Superior temporal gyrus (tissue), 1 donor: Measurements from ENCODE around the gene AP3S2.
"Not testable (repeated sequence)": the region's sequence is repeated elsewhere in the genome, so short reads cannot be mapped to it uniquely, and the experiment has no call there.

Source experiments
- DNase-seq: peaks from one replicate; pipeline ENCODE4 v3.0.0-alpha.2; 2016; ENCODE audit errors: extremely low spot score

AP3S2 gene

DNA sequence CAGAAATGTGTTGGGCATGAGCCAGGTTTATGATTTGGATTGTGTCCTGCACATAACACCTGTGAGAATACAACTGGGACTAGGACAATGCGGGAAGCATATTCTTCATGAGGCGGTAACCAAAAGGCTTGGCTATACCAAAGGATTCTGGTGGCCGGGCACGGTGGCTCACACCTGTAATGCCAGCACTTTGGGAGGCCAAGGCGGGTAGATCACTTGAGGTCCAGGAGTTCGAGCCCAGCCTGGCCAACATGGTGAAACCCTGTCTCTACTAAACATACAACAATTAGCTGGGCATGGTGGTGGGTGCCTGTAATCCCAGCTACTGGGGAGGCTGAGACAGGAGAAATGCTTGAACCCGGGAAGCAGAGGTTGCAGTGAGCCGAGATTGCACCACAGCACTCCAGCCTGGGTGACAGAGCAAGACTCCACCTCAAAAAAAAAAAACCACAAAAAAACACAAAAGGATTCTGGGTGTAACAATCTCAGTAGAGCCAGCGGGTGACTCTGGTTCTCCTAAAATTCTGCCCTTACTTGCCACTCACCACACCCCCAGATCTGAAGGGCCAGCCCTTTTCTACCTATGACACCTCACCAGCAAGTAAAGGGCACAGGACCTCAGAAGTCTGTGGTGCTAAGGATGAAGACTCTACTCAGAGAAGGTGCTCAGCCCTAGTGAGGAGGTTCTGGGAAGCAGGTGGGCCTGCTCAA is 59.2 kb downstream of the AP3S2 start:
- DNase-seq, result not testable (repeated sequence)

DNA sequence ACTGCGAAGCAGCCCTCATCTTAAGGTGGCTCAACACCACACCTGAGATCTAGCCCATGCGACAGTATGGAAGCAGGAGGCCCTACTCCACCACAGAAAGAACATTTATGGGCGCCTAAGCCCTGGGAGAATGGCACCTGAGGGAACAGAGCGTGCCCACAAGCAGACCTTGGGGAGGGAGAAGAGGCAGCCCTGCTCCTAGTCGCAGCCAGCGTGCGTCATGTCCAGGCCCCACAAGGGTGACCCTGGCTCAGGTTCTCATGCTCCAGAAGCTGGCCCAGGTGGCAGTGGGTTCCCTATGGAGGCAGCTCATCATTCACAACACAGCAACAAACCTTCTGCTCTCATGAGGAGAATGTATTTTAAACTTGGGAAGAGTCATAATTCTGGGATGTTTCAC is 59.8 kb downstream of the AP3S2 start:
- DNase-seq, result no peak

DNA sequence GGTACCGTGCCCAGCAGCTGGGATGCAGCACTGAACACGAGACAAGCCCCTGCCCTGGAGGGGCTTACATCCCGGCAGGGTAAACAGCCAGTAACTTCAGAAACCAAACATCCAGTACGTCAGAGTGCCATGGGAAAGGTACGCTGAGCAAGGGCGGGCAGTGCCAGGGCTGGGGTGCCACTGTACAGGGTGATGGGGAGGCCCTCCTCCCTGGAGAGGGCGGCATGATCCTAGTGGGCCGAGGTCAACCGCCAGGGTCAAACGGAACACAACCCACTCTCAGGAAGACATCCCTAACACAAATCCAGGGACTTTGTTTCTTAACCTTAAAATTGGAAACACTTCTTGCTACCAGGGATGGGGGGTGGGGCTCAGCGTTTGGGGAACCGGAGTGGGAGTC is 63.2 kb downstream of the AP3S2 start:
- DNase-seq, result no peak

DNA sequence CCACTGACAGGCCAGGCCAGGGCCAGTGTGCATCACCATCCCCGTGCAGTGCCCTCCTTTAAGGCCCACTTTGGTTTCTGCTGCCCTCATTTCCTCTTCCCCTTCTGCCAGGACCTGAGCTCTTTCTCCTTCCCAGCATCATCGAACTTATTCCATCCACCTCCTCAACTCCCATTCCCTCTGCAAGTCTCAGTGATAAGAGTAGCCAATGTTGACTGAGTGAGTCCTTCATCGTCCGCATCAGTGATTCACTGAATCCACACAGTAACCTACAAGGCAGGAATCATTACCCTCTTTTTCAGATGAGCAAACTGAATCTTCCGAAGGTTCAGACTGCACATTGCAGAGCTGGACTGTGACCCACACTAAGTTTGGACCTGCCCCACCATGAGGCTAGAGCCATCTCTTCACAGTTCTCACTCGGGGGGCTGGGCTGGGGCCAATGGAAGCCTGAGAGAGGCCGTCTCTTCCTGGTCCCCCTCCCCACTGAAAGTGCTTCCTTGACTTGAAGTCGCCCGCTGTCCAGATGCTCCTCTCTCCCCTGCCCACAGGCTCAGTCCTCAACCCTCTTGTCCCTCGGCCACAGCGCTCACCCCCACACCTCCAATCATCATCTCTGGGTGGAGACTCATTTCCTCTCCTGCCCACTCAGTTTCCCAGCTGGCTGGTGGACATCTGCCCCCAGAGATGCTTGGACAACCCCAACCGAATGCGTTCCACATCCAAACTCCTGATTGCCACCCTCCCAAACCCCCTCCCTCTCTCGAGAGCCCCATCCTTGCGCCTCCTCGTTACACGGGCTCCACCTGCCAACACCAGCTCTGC is 64.0 kb downstream of the AP3S2 start:
- DNase-seq, result no peak

DNA sequence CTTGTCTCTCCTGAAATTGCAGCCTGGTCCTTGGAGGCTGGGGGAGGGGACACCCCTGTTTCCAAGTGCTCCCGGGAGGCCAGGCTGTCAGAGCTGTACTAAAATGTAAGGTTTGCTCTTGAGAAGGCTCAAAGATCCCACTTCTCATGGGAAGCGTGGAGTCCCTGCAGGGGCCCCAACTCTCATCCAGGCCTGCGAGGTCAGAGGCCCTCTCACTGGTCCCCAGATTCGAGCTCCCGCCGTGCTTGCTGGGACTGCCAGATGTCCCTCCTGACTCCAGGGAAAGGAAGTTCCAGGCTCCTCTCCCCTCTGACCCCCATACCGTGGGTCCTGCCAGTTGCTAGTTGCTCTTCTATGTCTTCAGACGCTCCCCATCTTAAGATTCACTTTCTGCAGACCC is 64.6 kb downstream of the AP3S2 start:
- DNase-seq, result no peak

DNA sequence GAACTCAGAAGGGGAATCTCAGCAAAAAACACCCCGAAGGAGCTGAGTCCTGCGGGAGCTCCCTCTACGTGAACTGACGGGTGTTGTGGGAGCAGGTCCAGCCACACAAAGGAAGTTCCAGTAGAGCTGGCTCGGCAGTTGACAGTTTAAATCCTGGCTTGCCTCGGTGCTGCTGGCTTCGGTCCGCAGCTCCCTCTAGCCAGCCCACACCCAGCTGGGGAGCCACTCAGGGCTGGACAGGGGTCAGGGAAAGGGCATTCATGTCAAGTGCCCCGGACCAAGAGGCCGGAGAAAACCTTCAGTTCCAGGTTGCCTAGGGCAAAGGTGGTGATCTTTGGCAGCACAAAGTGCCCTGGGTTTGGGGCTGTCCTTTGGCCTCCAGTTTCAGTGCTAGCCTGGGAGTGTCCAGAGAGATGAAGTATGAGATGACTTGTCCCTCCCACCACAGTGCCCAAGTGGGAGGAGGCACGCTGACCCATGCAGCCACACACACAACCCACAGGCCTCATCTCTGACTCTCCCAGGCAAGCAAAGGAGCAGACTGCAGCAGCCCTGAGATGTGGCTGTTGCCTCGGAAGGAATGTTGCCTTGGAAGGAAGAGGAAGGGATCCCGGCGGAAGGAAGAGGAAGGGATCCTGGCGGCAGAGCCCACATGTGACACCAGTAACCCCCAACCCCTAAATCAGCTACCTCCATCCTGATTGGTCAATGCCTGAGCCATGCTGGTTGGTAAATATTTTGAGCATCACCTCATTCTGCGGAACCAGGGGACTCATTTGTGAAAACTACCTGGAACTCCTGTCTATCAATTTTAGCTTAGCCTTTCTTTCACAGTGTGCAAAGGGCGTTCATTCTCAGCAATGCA is 65.3 kb downstream of the AP3S2 start:
- no peak for DNase-seq

DNA sequence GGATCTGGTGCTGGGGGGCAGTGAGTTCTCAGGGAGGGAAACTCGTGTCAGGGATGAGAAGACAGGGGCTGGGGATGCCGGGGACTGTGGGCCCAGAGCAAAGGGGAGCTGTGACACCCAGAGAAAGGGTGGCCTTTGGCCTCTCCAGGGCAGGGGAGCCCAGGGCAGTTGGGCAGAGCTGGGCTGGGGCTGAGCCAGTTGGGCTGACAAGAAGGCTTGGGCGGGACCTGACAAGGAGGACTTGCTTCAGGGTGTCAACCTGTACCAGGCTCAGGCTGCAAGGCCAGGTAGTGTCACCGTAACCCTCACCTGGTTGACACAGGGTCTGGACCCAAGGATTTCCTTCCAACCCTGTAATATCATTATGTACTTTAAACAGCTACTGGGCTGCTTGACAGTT is 66.0 kb downstream of the AP3S2 start:
- DNase-seq, result no peak

DNA sequence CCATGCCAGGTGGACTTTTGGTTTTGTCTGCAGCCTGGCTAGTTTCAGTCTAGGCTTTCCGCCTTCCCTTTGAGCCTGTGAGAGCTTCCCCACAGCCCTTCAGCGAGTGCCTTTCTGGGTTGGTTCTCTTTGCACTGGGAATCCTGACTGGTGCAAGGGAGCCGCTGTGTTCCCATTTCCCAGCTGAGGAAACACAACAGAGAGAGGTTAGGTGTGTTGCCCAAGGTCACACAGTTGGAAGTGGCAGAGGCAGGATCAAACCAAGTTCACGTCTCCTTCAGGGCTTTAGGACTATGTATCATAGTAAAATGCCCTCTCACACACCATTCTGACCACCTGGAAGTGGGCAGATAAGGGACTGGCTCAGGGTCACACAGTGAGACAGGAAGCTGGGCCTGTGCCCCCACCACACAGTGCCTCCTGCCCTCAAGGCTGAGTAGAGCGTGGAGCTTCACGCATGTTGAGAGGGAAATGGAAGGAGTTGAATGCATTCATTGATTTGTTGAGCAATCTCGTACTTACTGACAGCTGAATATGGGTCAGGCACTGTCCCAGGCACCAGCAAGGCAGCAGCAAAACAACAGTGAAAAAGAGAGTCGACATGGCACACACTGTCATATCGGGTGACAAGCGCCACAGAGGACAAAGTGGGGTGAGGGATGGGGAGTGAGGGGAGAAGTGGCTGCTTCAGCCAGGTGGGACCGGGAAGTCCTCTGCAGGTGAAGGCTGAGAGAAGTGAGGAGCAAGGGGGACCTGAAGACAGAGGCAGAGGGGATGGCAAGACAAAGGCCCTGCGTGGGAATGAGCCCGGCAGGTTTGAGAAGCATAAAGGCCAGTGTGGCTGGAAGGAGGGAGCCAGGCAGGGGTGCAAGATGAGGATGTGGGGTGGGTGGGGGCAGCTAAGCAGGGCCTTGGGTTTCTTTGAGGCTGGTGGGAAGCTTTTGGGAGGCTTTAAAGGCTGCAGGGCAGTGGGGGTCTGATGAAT is 66.8 kb downstream of the AP3S2 start:
- DNase-seq, result no peak

DNA sequence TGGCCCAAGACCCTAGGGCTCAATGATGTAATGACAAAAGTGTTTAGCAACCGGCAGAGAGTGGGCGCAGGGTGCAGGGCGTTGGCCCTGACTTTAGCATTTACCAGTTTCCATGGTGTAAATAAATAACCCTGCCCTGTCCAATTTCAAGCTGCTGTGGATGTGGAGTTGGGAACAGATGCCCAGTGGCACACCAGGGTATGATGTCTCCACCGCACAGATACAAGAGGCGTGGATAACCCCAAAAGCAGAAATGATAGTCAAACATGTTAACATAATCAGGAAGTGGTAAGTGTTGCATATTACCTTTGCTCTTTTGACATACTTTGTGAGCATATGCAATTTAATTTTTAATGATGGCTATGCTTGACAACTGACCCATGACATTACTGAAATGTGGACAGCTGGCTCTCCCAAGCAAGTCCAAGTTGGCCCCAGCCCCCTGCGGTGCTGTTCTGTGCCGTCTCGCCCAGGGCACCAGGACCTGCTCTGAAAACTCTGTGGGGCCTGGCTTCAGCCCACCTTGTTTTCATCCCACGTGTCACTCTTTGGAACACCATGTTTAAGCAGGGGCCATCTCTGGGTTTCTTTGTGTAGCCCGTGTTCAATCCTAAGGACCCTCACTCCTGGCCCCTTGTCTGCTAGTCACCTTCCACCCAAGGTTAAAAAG is 68.4 kb downstream of the AP3S2 start:
- DNase-seq, result no peak

DNA sequence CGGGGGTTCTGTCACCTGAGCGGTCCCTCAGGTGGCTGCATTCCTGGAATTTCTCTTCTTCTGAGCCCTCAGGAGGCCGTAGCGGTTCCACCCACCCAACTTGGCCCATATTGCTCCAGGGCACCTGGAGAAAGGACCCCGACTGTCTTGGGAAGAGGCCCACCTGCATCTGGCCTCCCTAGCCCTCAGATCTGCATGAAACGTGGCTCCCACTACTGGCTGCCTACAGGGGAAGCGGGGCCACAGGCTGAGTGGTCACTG is 69.3 kb downstream of the AP3S2 start:
- no peak for DNase-seq

DNA sequence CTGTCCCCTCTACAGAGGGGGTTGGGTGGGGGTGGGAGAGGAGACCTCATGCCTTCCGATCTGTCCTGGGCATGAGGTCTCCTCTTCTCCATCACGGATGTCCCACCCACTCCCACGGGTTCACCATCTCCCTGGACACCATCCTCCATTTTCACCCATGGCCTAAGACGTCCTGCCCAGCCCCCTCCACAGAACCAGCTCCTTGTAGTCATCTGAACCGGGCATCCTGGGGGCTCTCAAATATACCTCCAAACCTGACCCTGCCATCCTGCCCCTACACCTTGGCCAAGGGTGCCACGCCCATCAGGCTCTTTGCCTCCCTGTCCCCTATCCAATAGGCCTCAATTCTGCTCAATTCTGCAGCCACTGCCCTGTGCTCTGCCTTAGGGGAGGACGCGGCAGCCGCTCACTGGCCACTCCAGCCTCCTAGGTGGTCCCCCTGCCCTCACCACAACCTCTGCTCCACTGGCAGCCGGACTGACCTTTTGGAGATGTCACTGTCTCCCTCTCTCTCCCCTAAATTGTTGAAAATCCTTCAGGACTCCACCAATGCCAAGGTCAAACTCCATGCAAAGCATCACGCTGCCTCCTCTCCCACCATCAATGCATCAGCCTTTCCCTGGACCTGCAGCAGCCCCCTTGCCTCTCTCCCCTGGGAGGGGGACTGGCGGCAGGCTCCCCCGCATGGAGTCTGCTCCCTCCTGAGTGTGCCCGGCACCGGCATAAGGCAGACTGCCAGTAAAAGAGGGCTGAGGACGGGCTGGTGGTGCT is 69.8 kb downstream of the AP3S2 start:
- DNase-seq, result no peak

DNA sequence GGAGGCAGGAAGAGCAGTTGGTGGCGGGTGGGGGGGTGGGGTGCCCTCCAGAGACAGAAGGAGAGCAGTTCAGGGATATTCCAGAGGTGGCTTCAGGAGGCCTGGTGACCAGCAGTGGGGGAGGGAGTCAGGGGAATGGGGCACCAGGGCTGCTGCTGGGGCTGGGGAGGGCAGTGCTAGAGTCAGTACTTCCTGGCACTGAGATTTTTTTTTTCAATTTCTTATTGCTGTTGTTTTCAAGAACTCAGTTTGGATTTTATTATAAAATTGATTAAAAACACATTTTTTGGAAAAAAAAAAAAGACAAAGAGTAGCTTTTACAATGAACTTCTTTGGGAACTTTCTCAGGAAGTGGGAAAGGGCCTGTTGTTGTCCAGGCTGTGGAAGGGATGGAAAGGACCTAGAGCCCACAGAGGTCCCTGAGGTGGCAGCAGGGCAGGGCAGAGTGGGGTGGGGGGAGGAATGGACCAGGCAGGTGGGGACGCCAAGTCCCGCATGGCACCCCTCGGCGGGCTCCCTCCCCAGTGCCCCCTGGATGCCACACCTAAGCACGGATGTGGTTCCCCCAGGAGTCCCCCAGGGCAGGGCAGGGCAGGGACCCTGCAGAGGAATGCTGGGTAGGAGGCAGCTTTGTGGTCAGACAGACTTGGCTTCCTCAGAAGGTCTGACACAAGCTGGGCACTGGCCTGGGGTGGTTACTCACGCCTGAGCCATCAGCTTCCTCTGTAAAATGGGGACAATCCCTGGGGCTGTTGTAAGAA is 70.7 kb downstream of the AP3S2 start:
- DNase-seq, result no peak

DNA sequence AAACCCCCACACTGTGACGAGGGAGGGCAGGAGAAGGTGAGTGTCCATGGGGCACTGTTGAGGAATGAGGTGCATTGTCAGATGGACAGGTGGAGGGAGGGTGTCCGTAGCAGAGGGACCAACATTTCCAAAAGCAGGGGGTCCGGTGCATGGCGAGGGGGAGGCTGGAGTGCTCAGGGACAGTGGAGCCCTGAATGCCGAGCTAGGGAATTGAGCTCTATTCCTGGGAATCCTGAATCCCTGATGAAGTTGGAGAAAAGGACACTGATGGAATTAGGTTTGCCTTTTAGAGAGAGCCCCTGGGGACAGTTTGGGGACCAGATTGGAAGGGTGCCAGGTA is 71.2 kb downstream of the AP3S2 start:
- no peak for DNase-seq

DNA sequence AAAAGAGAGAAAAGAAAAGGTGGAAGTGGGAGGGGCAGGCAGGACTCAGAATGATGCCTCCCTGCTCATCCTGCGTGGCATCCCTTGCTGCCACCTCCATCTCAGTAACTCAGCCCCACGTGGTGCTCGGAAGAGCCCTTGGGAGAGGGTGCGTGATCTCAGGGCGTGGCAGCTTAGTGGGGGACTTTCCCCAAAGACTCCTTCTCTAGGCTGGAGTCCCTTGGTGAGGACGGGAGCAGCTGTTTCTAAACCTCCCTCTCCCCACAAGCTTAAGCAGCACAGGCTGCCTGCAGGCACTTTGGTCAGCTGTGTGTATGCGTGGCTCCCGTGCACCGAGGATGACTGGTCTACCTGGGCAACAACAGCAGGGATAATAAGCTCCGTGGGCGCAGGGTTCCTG is 71.8 kb downstream of the AP3S2 start:
- no peak for DNase-seq

DNA sequence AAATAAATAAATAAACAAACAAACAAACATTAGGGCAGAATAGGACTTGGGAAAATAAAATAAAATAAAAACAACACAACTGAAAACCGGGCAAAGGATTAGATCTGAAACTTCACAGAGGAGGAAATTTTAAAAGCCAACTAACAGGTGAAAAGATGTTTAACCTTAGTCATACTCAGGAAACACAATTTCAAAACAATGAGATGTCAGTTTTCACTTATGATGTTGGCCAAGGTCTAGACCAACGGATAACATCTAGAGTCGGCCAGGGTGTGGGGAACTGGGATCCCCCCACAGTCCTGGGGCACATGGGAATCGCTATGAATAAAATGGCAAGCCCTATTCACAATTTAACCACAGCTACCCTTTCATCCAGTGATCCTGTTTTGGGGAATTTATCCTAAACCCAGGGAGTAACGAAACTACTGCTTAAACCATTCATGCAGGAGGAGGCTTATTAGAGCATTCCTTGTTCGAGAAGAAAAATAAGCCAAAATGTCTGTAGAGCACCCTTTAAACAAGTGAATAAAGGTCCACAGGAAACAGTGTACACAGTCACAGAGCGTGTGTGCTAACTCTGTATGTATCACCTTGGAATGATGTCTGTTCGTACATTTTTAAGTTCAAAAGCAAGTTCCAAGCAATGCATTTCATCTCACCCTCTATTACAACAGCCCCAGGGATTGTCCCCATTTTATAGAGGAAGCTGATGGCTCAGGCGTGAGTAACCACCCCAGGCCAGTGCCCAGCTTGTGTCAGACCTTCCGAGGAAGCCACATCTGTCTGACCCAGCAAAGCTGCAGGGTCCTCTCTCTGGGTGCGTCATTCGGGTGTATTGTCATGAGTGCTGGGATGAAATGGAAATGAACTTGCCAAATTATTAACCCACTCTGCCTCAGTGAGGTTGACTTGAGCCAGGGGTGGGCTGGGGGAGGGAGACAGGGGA is 72.9 kb downstream of the AP3S2 start:
- no peak for DNase-seq

DNA sequence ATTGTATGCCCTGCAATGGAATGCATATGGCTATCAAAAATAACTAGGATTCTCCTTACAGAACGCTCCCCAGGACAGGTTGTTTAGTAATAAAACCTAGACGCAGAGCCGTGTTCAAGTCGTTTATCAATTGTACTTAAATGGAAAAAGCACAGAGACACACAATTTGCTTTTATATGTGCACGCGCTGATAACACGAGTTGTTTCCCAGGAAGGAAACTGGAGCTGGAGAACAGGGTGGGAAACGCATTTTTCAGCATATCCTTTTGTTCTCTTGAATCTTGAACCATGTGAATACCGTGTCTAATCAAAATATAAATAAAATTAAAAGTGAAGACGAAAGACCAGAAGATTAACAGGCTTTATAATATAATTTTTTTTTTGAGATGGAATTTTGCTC is 75.5 kb downstream of the AP3S2 start:
- no peak for DNase-seq

DNA sequence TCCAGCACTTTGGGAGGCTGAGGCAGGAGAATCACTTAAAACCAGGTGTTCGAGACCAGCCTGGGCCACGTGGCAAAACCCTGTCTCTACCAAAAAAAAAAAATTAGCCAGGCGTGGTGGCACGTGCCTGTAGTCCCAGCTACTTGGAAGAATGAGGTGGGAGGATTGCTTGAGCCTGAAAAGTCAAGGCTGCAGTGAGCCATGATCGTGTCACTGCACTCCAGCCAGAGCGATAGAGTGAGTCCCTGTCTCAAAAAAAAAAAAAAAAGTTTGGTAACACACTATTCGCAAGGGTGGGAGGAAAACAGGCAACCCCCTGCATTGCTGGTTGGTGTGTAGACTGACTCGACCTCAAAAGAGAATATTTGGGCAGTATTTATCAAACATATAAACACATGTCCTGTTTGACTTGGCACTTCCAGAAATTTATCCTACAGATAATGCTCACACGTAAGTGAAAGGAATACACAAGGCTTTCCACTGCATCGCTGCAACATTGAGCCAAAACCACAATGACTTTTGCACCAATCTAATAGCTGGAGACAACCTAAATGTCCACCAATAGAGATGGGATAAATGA is 76.0 kb downstream of the AP3S2 start:
- no peak for DNase-seq

DNA sequence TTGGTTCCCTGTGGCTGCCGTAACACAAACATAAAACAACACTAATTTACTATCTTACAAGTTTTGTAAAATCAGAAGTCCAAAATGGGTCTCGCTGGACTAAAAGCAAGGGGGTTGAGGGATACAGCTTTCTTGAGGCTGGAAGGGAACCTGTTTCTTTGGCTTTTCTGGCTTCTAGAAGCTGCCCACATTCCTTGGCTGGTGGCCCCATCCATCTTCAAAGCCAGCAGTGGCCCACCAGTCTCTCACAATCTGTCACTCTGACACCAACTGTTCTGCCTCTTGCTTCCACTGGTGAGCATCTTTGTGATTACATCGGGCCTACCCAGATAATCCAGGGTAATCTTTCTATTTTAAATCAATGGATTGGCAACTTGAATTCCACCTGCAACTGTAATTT is 78.0 kb downstream of the AP3S2 start:
- no peak for DNase-seq
